ENCODE data around the gene RANBP1. TPM values are rescaled to one million over a fixed set of nuclear protein-coding genes. Genes with fewer than 3 reads are reported as not detected.
A peak's percentile ranks its signal among the peaks of the same experiment; 100 is the strongest.

RANBP1 gene
- total and polyA plus RNA-seq, 9 of the 15 experiments (the other 6 are each of a cell fraction or from before 2014, with no cell fraction given) = 162 to 2,891 (median 1,289) TPM

DNA sequence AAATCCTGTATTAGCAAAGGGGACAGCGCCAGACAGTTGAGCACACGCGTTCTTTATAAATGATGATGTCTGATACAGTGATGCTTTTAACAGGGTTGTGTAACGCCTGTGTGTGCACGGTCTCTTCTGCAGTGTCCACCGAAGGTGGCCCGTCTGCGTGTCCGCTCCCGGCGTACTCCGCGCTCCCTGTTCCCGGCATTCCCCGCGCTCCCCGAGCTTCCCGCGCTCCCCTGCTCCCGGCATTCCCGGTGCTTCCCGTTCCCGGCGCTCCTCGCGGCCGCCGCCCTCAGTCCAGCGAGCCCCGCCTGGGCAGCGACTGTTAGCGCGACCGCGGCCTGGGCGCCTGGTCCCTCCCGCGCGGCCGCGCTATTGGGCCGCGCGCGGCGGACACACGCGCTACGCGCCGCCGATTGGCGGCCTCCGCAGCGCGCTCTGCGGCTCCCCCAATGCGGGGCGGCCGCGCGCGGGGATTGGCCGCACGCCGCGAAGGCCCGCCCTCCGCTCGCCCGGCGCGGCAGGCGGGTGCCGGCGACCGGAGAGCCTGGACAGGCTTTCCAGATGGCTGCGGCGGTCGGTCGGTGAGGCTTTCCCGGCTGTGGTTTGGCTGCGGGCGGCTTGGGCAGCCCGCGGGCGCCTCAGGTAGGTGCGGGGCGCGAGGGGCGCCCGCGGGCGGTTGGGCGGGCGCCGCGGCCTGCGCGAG, 36.0 kb upstream of the RANBP1 start, which contains the start of gene DGCR8 (continued):
- TF ChIP-seq ZNF584 (CRISPR knock-in tag; IDR thresholded peaks at IDR 0.05; ENCODE audit: low read depth) (no peak), SREBF1 (IDR thresholded peaks at IDR 0.05; ENCODE audit: borderline replicate concordance, low read depth, low read length) (peak; percentile 80; the same call in 1 of the 2 replicates), ZNF778 (CRISPR knock-in tag; IDR thresholded peaks at IDR 0.05) (no peak), ZNF586 (CRISPR knock-in tag; conservative IDR thresholded peaks at IDR 0.05) (0 out of 2 replicates have a peak, but pooled peaks have one; percentile 36), ZNF699 (CRISPR knock-in tag; IDR thresholded peaks at IDR 0.05; ENCODE audit: insufficient replicate concordance) (no peak), ZZZ3 (IDR thresholded peaks at IDR 0.05) (no peak), MTA2 (IDR thresholded peaks at IDR 0.05; ENCODE audit: low read depth) (no peak), TARDBP (IDR thresholded peaks at IDR 0.05) (no peak), ZNF354B (CRISPR knock-in tag; IDR thresholded peaks at IDR 0.05) (no peak), CC2D1A (IDR thresholded peaks at IDR 0.05) (no peak), KLF10 (CRISPR knock-in tag; IDR thresholded peaks at IDR 0.05) (no peak), SIN3A (IDR thresholded peaks at IDR 0.05; ENCODE audit: borderline replicate concordance in 2 of 2, control insufficient read depth in 1 of 2, low read depth in 2 of 2, low read length in 2 of 2) (peak in 1 of 2 experiments; percentile 83; a peak in 1 of 4 replicates), FOXJ2 (tag; IDR thresholded peaks at IDR 0.05) (no peak), CHD4 (IDR thresholded peaks at IDR 0.05; ENCODE audit: insufficient read depth, insufficient replicate concordance, low read depth, low read length, poor library complexity, severe bottlenecking) (peak; percentile 57)
- TF ChIP-seq, protein P1, sequence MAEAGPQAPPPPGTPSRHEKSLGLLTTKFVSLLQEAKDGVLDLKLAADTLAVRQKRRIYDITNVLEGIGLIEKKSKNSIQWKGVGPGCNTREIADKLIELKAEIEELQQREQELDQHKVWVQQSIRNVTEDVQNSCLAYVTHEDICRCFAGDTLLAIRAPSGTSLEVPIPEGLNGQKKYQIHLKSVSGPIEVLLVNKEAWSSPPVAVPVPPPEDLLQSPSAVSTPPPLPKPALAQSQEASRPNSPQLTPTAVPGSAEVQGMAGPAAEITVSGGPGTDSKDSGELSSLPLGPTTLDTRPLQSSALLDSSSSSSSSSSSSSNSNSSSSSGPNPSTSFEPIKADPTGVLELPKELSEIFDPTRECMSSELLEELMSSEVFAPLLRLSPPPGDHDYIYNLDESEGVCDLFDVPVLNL (CRISPR knock-in tag; IDR thresholded peaks at IDR 0.05; ENCODE audit: low read depth) = no peak
- TF ChIP-seq, protein P2, sequence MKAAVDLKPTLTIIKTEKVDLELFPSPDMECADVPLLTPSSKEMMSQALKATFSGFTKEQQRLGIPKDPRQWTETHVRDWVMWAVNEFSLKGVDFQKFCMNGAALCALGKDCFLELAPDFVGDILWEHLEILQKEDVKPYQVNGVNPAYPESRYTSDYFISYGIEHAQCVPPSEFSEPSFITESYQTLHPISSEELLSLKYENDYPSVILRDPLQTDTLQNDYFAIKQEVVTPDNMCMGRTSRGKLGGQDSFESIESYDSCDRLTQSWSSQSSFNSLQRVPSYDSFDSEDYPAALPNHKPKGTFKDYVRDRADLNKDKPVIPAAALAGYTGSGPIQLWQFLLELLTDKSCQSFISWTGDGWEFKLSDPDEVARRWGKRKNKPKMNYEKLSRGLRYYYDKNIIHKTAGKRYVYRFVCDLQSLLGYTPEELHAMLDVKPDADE (conservative IDR thresholded peaks at IDR 0.05; ENCODE audit: control insufficient read depth, low read depth, low read length) = no peak
- TF ChIP-seq, protein P3, sequence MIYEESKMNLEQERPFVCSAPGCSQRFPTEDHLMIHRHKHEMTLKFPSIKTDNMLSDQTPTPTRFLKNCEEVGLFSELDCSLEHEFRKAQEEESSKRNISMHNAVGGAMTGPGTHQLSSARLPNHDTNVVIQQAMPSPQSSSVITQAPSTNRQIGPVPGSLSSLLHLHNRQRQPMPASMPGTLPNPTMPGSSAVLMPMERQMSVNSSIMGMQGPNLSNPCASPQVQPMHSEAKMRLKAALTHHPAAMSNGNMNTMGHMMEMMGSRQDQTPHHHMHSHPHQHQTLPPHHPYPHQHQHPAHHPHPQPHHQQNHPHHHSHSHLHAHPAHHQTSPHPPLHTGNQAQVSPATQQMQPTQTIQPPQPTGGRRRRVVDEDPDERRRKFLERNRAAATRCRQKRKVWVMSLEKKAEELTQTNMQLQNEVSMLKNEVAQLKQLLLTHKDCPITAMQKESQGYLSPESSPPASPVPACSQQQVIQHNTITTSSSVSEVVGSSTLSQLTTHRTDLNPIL (CRISPR knock-in tag; IDR thresholded peaks at IDR 0.05) = no peak
- TF ChIP-seq, protein P4, sequence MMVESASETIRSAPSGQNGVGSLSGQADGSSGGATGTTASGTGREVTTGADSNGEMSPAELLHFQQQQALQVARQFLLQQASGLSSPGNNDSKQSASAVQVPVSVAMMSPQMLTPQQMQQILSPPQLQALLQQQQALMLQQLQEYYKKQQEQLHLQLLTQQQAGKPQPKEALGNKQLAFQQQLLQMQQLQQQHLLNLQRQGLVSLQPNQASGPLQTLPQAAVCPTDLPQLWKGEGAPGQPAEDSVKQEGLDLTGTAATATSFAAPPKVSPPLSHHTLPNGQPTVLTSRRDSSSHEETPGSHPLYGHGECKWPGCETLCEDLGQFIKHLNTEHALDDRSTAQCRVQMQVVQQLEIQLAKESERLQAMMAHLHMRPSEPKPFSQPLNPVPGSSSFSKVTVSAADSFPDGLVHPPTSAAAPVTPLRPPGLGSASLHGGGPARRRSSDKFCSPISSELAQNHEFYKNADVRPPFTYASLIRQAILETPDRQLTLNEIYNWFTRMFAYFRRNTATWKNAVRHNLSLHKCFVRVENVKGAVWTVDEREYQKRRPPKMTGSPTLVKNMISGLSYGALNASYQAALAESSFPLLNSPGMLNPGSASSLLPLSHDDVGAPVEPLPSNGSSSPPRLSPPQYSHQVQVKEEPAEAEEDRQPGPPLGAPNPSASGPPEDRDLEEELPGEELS (CRISPR knock-in tag; IDR thresholded peaks at IDR 0.05; ENCODE audit: borderline replicate concordance) = no peak
- TF ChIP-seq, protein P5, sequence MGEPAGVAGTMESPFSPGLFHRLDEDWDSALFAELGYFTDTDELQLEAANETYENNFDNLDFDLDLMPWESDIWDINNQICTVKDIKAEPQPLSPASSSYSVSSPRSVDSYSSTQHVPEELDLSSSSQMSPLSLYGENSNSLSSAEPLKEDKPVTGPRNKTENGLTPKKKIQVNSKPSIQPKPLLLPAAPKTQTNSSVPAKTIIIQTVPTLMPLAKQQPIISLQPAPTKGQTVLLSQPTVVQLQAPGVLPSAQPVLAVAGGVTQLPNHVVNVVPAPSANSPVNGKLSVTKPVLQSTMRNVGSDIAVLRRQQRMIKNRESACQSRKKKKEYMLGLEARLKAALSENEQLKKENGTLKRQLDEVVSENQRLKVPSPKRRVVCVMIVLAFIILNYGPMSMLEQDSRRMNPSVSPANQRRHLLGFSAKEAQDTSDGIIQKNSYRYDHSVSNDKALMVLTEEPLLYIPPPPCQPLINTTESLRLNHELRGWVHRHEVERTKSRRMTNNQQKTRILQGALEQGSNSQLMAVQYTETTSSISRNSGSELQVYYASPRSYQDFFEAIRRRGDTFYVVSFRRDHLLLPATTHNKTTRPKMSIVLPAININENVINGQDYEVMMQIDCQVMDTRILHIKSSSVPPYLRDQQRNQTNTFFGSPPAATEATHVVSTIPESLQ (CRISPR knock-in tag; IDR thresholded peaks at IDR 0.05) = no peak

Measured in K562 (cell line).